GM12878 (cell line): Measurements from ENCODE around the gene VGLL2. TPM values are rescaled to one million over a fixed set of nuclear protein-coding genes. Genes with fewer than 3 reads are reported as not detected.
A peak's percentile ranks its signal among the peaks of the same experiment; 100 is the strongest.

Experiments
- ATAC-seq: fragments of 200-7000 bp; cut with Tn5 transposase; 3 replicates; pipeline ENCODE4 v1.9.1; 2020; ENCODE audit warnings: mild to moderate bottlenecking, moderate library complexity
- BruUV-seq: library from RNA; stranded (reverse); fragments of 400-500 nt; replicated peaks from 2 replicates; lab custom pipeline; 2021; lab: Mats Ljungman, UMichigan
- CTCF ChIA-PET: fragments of 300-600 bp; sonication (Branson Sonifier 250); formaldehyde crosslinking; extraction: SDS; loops from one replicate; lab custom pipeline; 2021; ENCODE audit warnings: inconsistent platforms; lab: Yijun Ruan, JAX
- POLR2A ChIA-PET: fragments of 350-600 bp; formaldehyde crosslinking; extraction: SDS; loops from one replicate; lab custom pipeline; 2021; ENCODE audit warnings: inconsistent platforms; lab: Charles Lee
- RAD21 ChIA-PET: fragments of 300-600 bp; sonication (Branson Sonifier 250); formaldehyde crosslinking; loops from one replicate; lab custom pipeline; 2023; ENCODE audit warnings: antibody characterized with exemption; ENCODE audit not compliant: unreplicated experiment; lab: Charles Lee
- SMC1A ChIA-PET: fragments of 300-600 bp; sonication (Branson Sonifier 250); formaldehyde crosslinking; loops from one replicate; lab custom pipeline; 2023; ENCODE audit not compliant: unreplicated experiment, uncharacterized antibody; lab: Charles Lee
- DNase-seq: peaks from one replicate; pipeline ENCODE4 v3.0.0-alpha.2; 2011; ENCODE audit warnings: low read depth, low spot score
- FAIRE-seq: peaks from 3 replicates; lab custom pipeline; 2011; peaks lifted over from hg19 to GRCh38; lab: Jason Lieb, UNC
- H2AFZ ChIP-seq: 2 replicates; pipeline ENCODE4 v1.6.0; 2011; ENCODE audit warnings: low read depth, low read length, control low read depth; ENCODE audit not compliant: control insufficient read depth
- H3K27ac ChIP-seq: 2 replicates; pipeline ENCODE4 v1.5.1; 2011; ENCODE audit warnings: control low read depth; ENCODE audit not compliant: control insufficient read depth, insufficient read depth
- H3K27me3 ChIP-seq, 2 experiments: replicated peaks in 1 of 2; 2 replicates each; pipeline versions ENCODE4 v1.6.0 to v1.6.1; 2011; ENCODE audit warnings: low read length in 1 of 2; ENCODE audit not compliant: control insufficient read depth in 2 of 2, insufficient read depth in 2 of 2
- H3K36me3 ChIP-seq, 2 experiments: 2 replicates each; pipeline ENCODE4 v1.5.1; 2011; ENCODE audit warnings: low read length in 1 of 2; ENCODE audit not compliant: control insufficient read depth in 2 of 2, insufficient read depth in 2 of 2
- H3K4me1 ChIP-seq: 2 replicates; pipeline ENCODE4 v1.6.1; 2011; ENCODE audit warnings: mild to moderate bottlenecking, low read length, moderate library complexity, mixed read lengths; ENCODE audit not compliant: control insufficient read depth, insufficient read depth
- H3K4me2 ChIP-seq: 2 replicates; pipeline ENCODE4 v1.6.0; 2011; ENCODE audit warnings: control low read depth; ENCODE audit not compliant: control insufficient read depth, insufficient read depth
- H3K4me3 ChIP-seq: fragments of 200-600 bp; sonication (generic); 2 replicates; pipeline ENCODE4 v1.5.1; 2016
- H3K79me2 ChIP-seq: 2 replicates; pipeline ENCODE4 v1.6.0; 2011; ENCODE audit warnings: low read length; ENCODE audit not compliant: control insufficient read depth, insufficient read depth
- H3K9ac ChIP-seq: 2 replicates; pipeline ENCODE4 v1.8.0; 2011; ENCODE audit warnings: low read length, control low read depth, mixed read lengths; ENCODE audit not compliant: control insufficient read depth, insufficient read depth
- H3K9me3 ChIP-seq: replicated peaks from 3 replicates; pipeline ENCODE4 v1.5.1; 2011; ENCODE audit warnings: mild to moderate bottlenecking, low read length; ENCODE audit not compliant: control insufficient read depth, insufficient read depth
- H4K20me1 ChIP-seq: 2 replicates; pipeline ENCODE4 v1.6.0; 2011; ENCODE audit not compliant: control insufficient read depth, insufficient read depth
- CEBPZ ChIP-seq: fragments of 150-350 bp; IDR thresholded peaks from 2 replicates; pipeline ENCODE4 v1.6.1; 2016; ENCODE audit warnings: low read depth, low read length
- RAD21 ChIP-seq: IDR thresholded peaks from 2 replicates; pipeline ENCODE4 v1.6.1; 2011; ENCODE audit warnings: mild to moderate bottlenecking, low read depth, low read length, moderate library complexity; ENCODE audit not compliant: insufficient read depth
- SUZ12 ChIP-seq: fragments of 200-600 bp; sonication (generic); IDR thresholded peaks from one replicate; pipeline ENCODE4 v1.6.1; 2018; ENCODE audit warnings: antibody characterized with exemption, mild to moderate bottlenecking; ENCODE audit not compliant: unreplicated experiment
- ZNF384 ChIP-seq: IDR thresholded peaks from 2 replicates; pipeline ENCODE4 v1.6.1; 2012; ENCODE audit warnings: low read depth, mild to moderate bottlenecking, low read length, improper control_type of control experiment, borderline replicate concordance
- WGBS: methylation state at CpG from one replicate; pipeline ENCODE4 v1.1.6; 2016; ENCODE audit warnings: low lambda C conversion rate; ENCODE audit not compliant: insufficient replicate concordance, insufficient coverage; ENCODE audit errors: missing lambda C conversion rate; 5-methylcytosine and 5-hydroxymethylcytosine counted together
- in situ Hi-C: fragments of 300-500 bp; cut with MboI; formaldehyde crosslinking; loops from 9 replicates; pipeline ENCODE4 v1.14.3; 2018; ENCODE audit warnings: mixed read lengths
- intact Hi-C: fragments of 100-400 bp; cut with micrococcal nuclease; formaldehyde crosslinking; loops from one replicate; pipeline ENCODE4 v1.14.2; 2022; ENCODE audit not compliant: unreplicated experiment
- polyA plus RNA-seq, 11 experiments: library from polyadenylated mRNA; depleted of rRNA in 4 of 11; unstranded in 6 of 11; stranded (reverse) in 5 of 11; fragments of >200 nt; fragmentation: Nextera tagmentation in 4 of 11; fragmentation: Illumina TruSeq in 1 of 11; extraction: Ambion mirVana in 4 of 11; extraction: Trizol in 1 of 11; gene quantifications; 1 replicate in 1 of 11; 2 replicates in 10 of 11; pipeline versions ENCODE4 v1.2.1 to v1.2.3, GENCODE V29; 2011 to 2016; ENCODE audit warnings: inconsistent platforms in 2 of 11, missing spikeins in 2 of 11, low read depth in 1 of 11
- small RNA-seq: library from RNA; depleted of rRNA; stranded (forward); fragments of <200 nt; gene quantifications from one replicate; pipeline ENCODE3, GENCODE V24; 2014
- total RNA-seq, 4 experiments: library from RNA; depleted of rRNA in 3 of 4; stranded (reverse); fragments of >200 nt in 3 of 4; fragmentation: Illumina TruSeq in 1 of 4; extraction: Trizol in 1 of 4; gene quantifications; 2 replicates each; pipeline versions ENCODE4 v1.2.1 to v1.2.3, GENCODE V29; 2013 to 2021
- TF ChIP-seq, protein P1 (sequence below), 3 experiments: IDR thresholded peaks in 2 of 3; conservative IDR thresholded peaks in 1 of 3; 2 replicates each; pipeline ENCODE4 v1.5.1; 2011; ENCODE audit warnings: low read depth in 3 of 3, low read length in 3 of 3, mild to moderate bottlenecking in 3 of 3, control low read depth in 2 of 3, moderate library complexity in 2 of 3, inconsistent platforms in 1 of 3, mixed read lengths in 1 of 3; ENCODE audit not compliant: control insufficient read depth in 2 of 3, insufficient read depth in 1 of 3; ENCODE audit errors: extremely low read depth in 1 of 3

VGLL2 gene
- total and polyA plus RNA-seq, 10 of the 15 experiments (the other 5 are each of a cell fraction or from before 2014, with no cell fraction given): not detected

- no peak overlapping the region for H3K4me2 ChIP-seq
- no peak overlapping the region for H3K9ac ChIP-seq
- no peak for DNase-seq
- H3K4me3 ChIP-seq: no peak overlapping the region
- BruUV-seq: no TSS peak
- no peaks in the 10 kb centered on the region for H3K36me3 ChIP-seq
- POLR2A ChIA-PET: no interaction called here
- 1% methylated on average over 4 of the region's 4 CpGs for WGBS
- TF ChIP-seq SUZ12: no peak
- no peak for TF ChIP-seq ZNF384
- TF ChIP-seq, protein P1, sequence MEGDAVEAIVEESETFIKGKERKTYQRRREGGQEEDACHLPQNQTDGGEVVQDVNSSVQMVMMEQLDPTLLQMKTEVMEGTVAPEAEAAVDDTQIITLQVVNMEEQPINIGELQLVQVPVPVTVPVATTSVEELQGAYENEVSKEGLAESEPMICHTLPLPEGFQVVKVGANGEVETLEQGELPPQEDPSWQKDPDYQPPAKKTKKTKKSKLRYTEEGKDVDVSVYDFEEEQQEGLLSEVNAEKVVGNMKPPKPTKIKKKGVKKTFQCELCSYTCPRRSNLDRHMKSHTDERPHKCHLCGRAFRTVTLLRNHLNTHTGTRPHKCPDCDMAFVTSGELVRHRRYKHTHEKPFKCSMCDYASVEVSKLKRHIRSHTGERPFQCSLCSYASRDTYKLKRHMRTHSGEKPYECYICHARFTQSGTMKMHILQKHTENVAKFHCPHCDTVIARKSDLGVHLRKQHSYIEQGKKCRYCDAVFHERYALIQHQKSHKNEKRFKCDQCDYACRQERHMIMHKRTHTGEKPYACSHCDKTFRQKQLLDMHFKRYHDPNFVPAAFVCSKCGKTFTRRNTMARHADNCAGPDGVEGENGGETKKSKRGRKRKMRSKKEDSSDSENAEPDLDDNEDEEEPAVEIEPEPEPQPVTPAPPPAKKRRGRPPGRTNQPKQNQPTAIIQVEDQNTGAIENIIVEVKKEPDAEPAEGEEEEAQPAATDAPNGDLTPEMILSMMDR (IDR thresholded peaks at IDR 0.05 in 2 of 3, conservative IDR thresholded peaks at IDR 0.05 in 1 of 3; ENCODE audit: control insufficient read depth in 2 of 3, extremely low read depth in 1 of 3, insufficient read depth in 1 of 3, low read depth in 3 of 3, low read length in 3 of 3): peak; percentile 25 to 40 (median 36); a peak in 2 of 6 replicates
- no peak for TF ChIP-seq CEBPZ
- TF ChIP-seq RAD21: peak; percentile 60
- no peaks in the 10 kb centered on the region for H4K20me1 ChIP-seq
- no peaks in the 10 kb centered on the region for H3K4me1 ChIP-seq
- no peaks in the 10 kb centered on the region for H3K27me3 ChIP-seq
- H2AFZ ChIP-seq: no peak overlapping the region
- no peak overlapping the region for H3K27ac ChIP-seq
- no peaks in the 10 kb centered on the region for H3K79me2 ChIP-seq
- H3K9me3 ChIP-seq: no peaks in the 10 kb centered on the region
- ATAC-seq: peak; percentile 58; the same call in 2 of the 3 replicates
- CTCF ChIA-PET: interaction anchor here (1.8 kb wide), 1 partner anchor 342 kb away, joined by 4 read pairs; no protein-coding TSS in a partner anchor
- no peak for FAIRE-seq
- SMC1A ChIA-PET: no interaction called here
- in situ Hi-C loops: loop anchor here (10.0 kb wide), 1 partner anchor 342 kb away; no protein-coding TSS in a partner anchor
- intact Hi-C loops: loop anchor here (2.0 kb wide), 1 partner anchor 344 kb away; no protein-coding TSS in a partner anchor
- RAD21 ChIA-PET: no interaction called here
Observed at GRCh38 chr6:117317261-117317660, 51.9 kb downstream of the VGLL2 start.

Small RNA genes lying within 50 kb of the gene (small RNA-seq; reads per million reads assigned to genes)
- gene RN7SKP18: not detected

Other genes with a start within 250 kb of the VGLL2 start
- not detected in 2 replicates for gene ROS1, start 160.4 kb downstream of the VGLL2 start, total RNA-seq (2014; rRNA removed)
- not detected in 2 replicates for gene ROS1, start 160.4 kb downstream of the VGLL2 start, total RNA-seq (2014; rRNA removed; fragmentation: Illumina TruSeq; extraction: Trizol)
- 0.03 TPM in 2 replicates for gene ROS1, start 160.4 kb downstream of the VGLL2 start, total RNA-seq (2021)
- 0.04 and 0.07 TPM in 2 replicates for gene ROS1, start 160.4 kb downstream of the VGLL2 start, polyA plus RNA-seq (2011; rRNA removed)
- gene ROS1, start 160.4 kb downstream of the VGLL2 start, polyA plus RNA-seq (2014; fragmentation: Illumina TruSeq; extraction: Trizol): under 0.01 TPM in 1 of 2 replicates, not detected in the other
- under 1 TPM in 1 of 2 experiments, not detected in 1; under 0.01 TPM for gene ROS1, start 160.4 kb downstream of the VGLL2 start, polyA plus RNA-seq (2014; fragmentation: Nextera tagmentation; extraction: Ambion mirVana)
- 0.03 TPM in 2 replicates for gene ROS1, start 160.4 kb downstream of the VGLL2 start, polyA plus RNA-seq (2014; rRNA removed)
- not detected for gene ROS1, start 160.4 kb downstream of the VGLL2 start, polyA plus RNA-seq (2016; fragmentation: Nextera tagmentation; extraction: Ambion mirVana)
- gene DCBLD1, start 217.1 kb downstream of the VGLL2 start, total RNA-seq (2014; rRNA removed): 8.4 and 11.3 TPM in 2 replicates
- gene DCBLD1, start 217.1 kb downstream of the VGLL2 start, total RNA-seq (2014; rRNA removed; fragmentation: Illumina TruSeq; extraction: Trizol): 8.4 and 8.8 TPM in 2 replicates
- 7.4 and 9.2 TPM in 2 replicates for gene DCBLD1, start 217.1 kb downstream of the VGLL2 start, total RNA-seq (2021)
- gene DCBLD1, start 217.1 kb downstream of the VGLL2 start, polyA plus RNA-seq (2011; rRNA removed): 5.0 and 5.4 TPM in 2 replicates
- gene DCBLD1, start 217.1 kb downstream of the VGLL2 start, polyA plus RNA-seq (2014; fragmentation: Illumina TruSeq; extraction: Trizol): 6.3 and 8.1 TPM in 2 replicates
- gene DCBLD1, start 217.1 kb downstream of the VGLL2 start, polyA plus RNA-seq (2014; fragmentation: Nextera tagmentation; extraction: Ambion mirVana): 1 to 10 TPM in 1 of 2 experiments, under 1 TPM in 1; 0.92 to 2.6 TPM
- gene DCBLD1, start 217.1 kb downstream of the VGLL2 start, polyA plus RNA-seq (2014; rRNA removed): 8.2 and 8.8 TPM in 2 replicates
- 1 to 10 TPM; 9.0 TPM for gene DCBLD1, start 217.1 kb downstream of the VGLL2 start, polyA plus RNA-seq (2016; fragmentation: Nextera tagmentation; extraction: Ambion mirVana)